ENCODE data around the gene BBC3.
A peak's percentile ranks its signal among the peaks of the same experiment; 100 is the strongest.

GRCh38 chr19:47255879-47256692 is 25.1 kb upstream of the BBC3 start, which contains the start of gene CCDC9:
- TF ChIP-seq CTCF (IDR thresholded peaks at IDR 0.05), result no peak
- peak in 1 of 2 donors; percentile 57 for TF ChIP-seq POLR2A (IDR thresholded peaks at IDR 0.05)
